Loucy (cell line): ENCODE results near the gene MED13L.

ENCODE experiments used
- H2AFZ ChIP-seq: fragments of 200-600 bp; sonication (generic); 2 replicates; pipeline ENCODE4 v1.6.0; 2016; ENCODE audit warnings: antibody characterized with exemption, mild to moderate bottlenecking, low read length, moderate library complexity
- H3F3A ChIP-seq: fragments of 200-600 bp; 2 replicates; pipeline ENCODE4 v1.6.0; 2016; ENCODE audit warnings: antibody characterized with exemption, low read depth, mild to moderate bottlenecking
- H3K27me3 ChIP-seq: fragments of 200-600 bp; sonication (generic); 2 replicates; pipeline ENCODE4 v1.6.1; 2014; ENCODE audit warnings: low read length, mild to moderate bottlenecking; ENCODE audit not compliant: insufficient read depth, poor library complexity, severe bottlenecking
- H3K36me3 ChIP-seq: fragments of 200-600 bp; sonication (generic); 2 replicates; pipeline ENCODE4 v1.6.1; 2016; ENCODE audit warnings: low read length; ENCODE audit not compliant: insufficient read depth
- H3K4me1 ChIP-seq: fragments of 200-600 bp; sonication (generic); 2 replicates; pipeline ENCODE4 v1.5.1; 2014; ENCODE audit warnings: low read length, mild to moderate bottlenecking; ENCODE audit not compliant: insufficient read depth, poor library complexity, severe bottlenecking
- H3K4me2 ChIP-seq: fragments of 200-600 bp; sonication (generic); 2 replicates; pipeline ENCODE4 v1.6.0; 2014; ENCODE audit warnings: antibody characterized with exemption, low read length, low read depth, mild to moderate bottlenecking; ENCODE audit not compliant: poor library complexity, severe bottlenecking
- H3K4me3 ChIP-seq: fragments of 200-600 bp; sonication (generic); 2 replicates; pipeline ENCODE4 v1.5.1; 2014; ENCODE audit warnings: low read length, mild to moderate bottlenecking, mixed read lengths; ENCODE audit not compliant: poor library complexity, severe bottlenecking
- H3K79me2 ChIP-seq: fragments of 200-600 bp; sonication (generic); 2 replicates; pipeline ENCODE4 v1.6.1; 2014; ENCODE audit warnings: low read length; ENCODE audit not compliant: insufficient read depth
- H3K9ac ChIP-seq: fragments of 200-600 bp; sonication (generic); 2 replicates; pipeline ENCODE4 v1.6.0; 2014; ENCODE audit warnings: mild to moderate bottlenecking, low read depth, low read length, moderate library complexity; ENCODE audit not compliant: poor library complexity, severe bottlenecking
- H3K9me2 ChIP-seq: fragments of 200-600 bp; sonication (generic); replicated peaks from 2 replicates; pipeline ENCODE4 v1.6.1; 2016; ENCODE audit warnings: low read depth, low read length, mixed read lengths
- H3K9me3 ChIP-seq: fragments of 200-600 bp; sonication (generic); 2 replicates; pipeline ENCODE4 v1.6.1; 2014; ENCODE audit warnings: mild to moderate bottlenecking, antibody characterized with exemption, low read length, low read depth; ENCODE audit not compliant: insufficient read depth
- H4K20me1 ChIP-seq: fragments of 200-600 bp; sonication (generic); 2 replicates; pipeline ENCODE4 v1.6.0; 2014; ENCODE audit warnings: antibody characterized with exemption, low read length, mild to moderate bottlenecking; ENCODE audit not compliant: insufficient read depth, poor library complexity, severe bottlenecking
- CTCF ChIP-seq: fragments of 200-600 bp; sonication (generic); conservative IDR thresholded peaks from 2 replicates; pipeline ENCODE4 v1.5.1; 2014; ENCODE audit warnings: mild to moderate bottlenecking, antibody characterized with exemption, low read length
- EZH2phosphoT487 ChIP-seq: fragments of 200-600 bp; IDR thresholded peaks from 2 replicates; pipeline ENCODE4 v1.6.1; 2018; ENCODE audit warnings: antibody characterized with exemption, mild to moderate bottlenecking, moderate library complexity, borderline replicate concordance

Gene MED13L

GRCh38 chr12:116000252-116000651 lies 277.2 kb downstream of the MED13L start:
- H3K27me3 ChIP-seq = no peaks in the 10 kb centered on the region
- TF ChIP-seq EZH2phosphoT487 (no peak), CTCF (no peak)
- no peak overlapping the region for H3K4me3 ChIP-seq
- no peaks in the 10 kb centered on the region for H3K9me2 ChIP-seq
- H3K4me1 ChIP-seq = peaks cover 15% of the 10 kb centered on the region
- H3K36me3 ChIP-seq = peaks cover 58% of the 10 kb centered on the region; the same call in 1 of the 2 replicates
- no peaks in the 10 kb centered on the region for H3K79me2 ChIP-seq
- no peaks in the 10 kb centered on the region for H3K9me3 ChIP-seq
- no peaks in the 10 kb centered on the region for H3F3A ChIP-seq
- H3K9ac ChIP-seq = no peak overlapping the region
- no peak overlapping the region for H3K4me2 ChIP-seq
- H4K20me1 ChIP-seq = peaks cover 3% of the 10 kb centered on the region
- H2AFZ ChIP-seq = no peak overlapping the region

GRCh38 chr12:115999582-115999981 lies 277.9 kb downstream of the MED13L start:
- H3K9me2 ChIP-seq = no peaks in the 10 kb centered on the region
- peaks cover 59% of the 10 kb centered on the region; the same call in 1 of the 2 replicates for H3K36me3 ChIP-seq
- no peaks in the 10 kb centered on the region for H3F3A ChIP-seq
- no peak overlapping the region for H3K4me3 ChIP-seq
- no peak overlapping the region for H3K4me2 ChIP-seq
- TF ChIP-seq CTCF (no peak), EZH2phosphoT487 (no peak)
- no peak overlapping the region for H2AFZ ChIP-seq
- no peaks in the 10 kb centered on the region for H3K27me3 ChIP-seq
- peaks cover 15% of the 10 kb centered on the region for H3K4me1 ChIP-seq
- no peaks in the 10 kb centered on the region for H3K9me3 ChIP-seq
- no peak overlapping the region for H3K9ac ChIP-seq
- no peaks in the 10 kb centered on the region for H3K79me2 ChIP-seq
- peaks cover 3% of the 10 kb centered on the region for H4K20me1 ChIP-seq

- H3K79me2 ChIP-seq = no peaks in the 10 kb centered on the region
- H3K9me3 ChIP-seq = no peaks in the 10 kb centered on the region
- peaks cover 15% of the 10 kb centered on the region for H3K4me1 ChIP-seq
- H3K9me2 ChIP-seq = no peaks in the 10 kb centered on the region
- H3K36me3 ChIP-seq = peaks cover 59% of the 10 kb centered on the region; the same call in 1 of the 2 replicates
- peaks cover 3% of the 10 kb centered on the region for H4K20me1 ChIP-seq
- peak overlapping the region; percentile 39 for H3K4me2 ChIP-seq
- no peak overlapping the region for H3K9ac ChIP-seq
- no peaks in the 10 kb centered on the region for H3F3A ChIP-seq
- H2AFZ ChIP-seq = no peak overlapping the region
- TF ChIP-seq EZH2phosphoT487 = no peak
- TF ChIP-seq CTCF = no peak
- H3K27me3 ChIP-seq = no peaks in the 10 kb centered on the region
- H3K4me3 ChIP-seq = no peak overlapping the region
Observed at GRCh38 chr12:115998794-115999478, 278.6 kb downstream of the MED13L start.
